Lower leg skin (tissue), 4 donors: ENCODE data around the gene UBIAD1. TPM values are rescaled to one million over a fixed set of nuclear protein-coding genes. Genes with fewer than 3 reads are reported as not detected.

Experiments used
- DNase-seq, 2 donors: peaks; one replicate each; pipeline ENCODE4 v3.0.0-alpha.2; 2019; ENCODE audit warnings: low spot score in 2 of 2
- H3K4me3 ChIP-seq: fragments of 200-600 bp; sonication (generic); 2 replicates; pipeline ENCODE4 v1.5.1; 2017; ENCODE audit warnings: mild to moderate bottlenecking, low read depth; ENCODE audit not compliant: poor library complexity, severe bottlenecking
- POLR2A ChIP-seq, 2 donors: fragments of 450-650 bp; IDR thresholded peaks; one replicate each; pipeline ENCODE4 v1.6.1; 2016 to 2017; ENCODE audit warnings: antibody characterized with exemption in 2 of 2, mild to moderate bottlenecking in 1 of 2, moderate library complexity in 1 of 2
- WGBS, 2 donors: methylation state at CpG; one replicate each; pipeline ENCODE4 v1.1.5; 2018; 5-methylcytosine and 5-hydroxymethylcytosine counted together
- intact Hi-C: fragments of 100-400 bp; cut with DNase I; formaldehyde crosslinking; loops from one replicate; pipeline ENCODE4 v1.15.0; 2023; ENCODE audit warnings: low total_unique reads
- total RNA-seq, 4 donors: library from RNA; depleted of rRNA; stranded (reverse); fragments of >200 nt; gene quantifications; one replicate each; pipeline ENCODE4 v1.1.0, GENCODE V29; 2016
- TF ChIP-seq, protein P1 (sequence below), 3 donors: fragments of 450-650 bp; IDR thresholded peaks; one replicate each; pipeline ENCODE4 v1.5.1; 2016; ENCODE audit warnings: antibody characterized with exemption in 3 of 3, mild to moderate bottlenecking in 3 of 3, moderate library complexity in 2 of 3

Gene UBIAD1
- total RNA-seq, 4 donors from 2014 or later, result 7.4 to 23.0 (median 14.6) TPM

DNA sequence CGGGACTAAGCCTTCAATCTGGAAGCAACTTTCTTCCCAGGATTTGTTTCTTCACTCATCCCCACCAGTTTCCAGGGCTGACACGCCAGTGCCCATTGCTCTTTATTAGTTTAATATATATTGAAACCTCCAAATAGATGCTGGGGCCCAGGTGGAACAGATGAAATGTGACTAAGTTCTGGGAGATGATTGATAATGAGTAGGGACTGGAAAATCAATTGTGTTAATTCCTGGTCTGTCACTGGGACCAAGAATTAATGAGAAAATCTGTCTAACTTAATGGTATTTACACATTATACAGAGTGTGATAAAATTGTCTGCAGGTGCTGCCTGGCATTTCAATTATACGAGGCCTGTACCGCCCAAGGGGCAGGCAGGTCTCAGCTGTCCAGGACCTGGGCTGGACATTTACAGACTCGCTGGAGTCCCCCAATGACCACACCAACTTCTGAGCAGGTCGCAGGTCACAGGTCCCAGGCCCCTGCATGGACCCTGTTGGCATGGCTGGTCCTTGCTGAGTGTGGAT is 35.8 kb downstream of the UBIAD1 start:
- intact Hi-C loops, result no loop called here
- TF ChIP-seq, protein P1, sequence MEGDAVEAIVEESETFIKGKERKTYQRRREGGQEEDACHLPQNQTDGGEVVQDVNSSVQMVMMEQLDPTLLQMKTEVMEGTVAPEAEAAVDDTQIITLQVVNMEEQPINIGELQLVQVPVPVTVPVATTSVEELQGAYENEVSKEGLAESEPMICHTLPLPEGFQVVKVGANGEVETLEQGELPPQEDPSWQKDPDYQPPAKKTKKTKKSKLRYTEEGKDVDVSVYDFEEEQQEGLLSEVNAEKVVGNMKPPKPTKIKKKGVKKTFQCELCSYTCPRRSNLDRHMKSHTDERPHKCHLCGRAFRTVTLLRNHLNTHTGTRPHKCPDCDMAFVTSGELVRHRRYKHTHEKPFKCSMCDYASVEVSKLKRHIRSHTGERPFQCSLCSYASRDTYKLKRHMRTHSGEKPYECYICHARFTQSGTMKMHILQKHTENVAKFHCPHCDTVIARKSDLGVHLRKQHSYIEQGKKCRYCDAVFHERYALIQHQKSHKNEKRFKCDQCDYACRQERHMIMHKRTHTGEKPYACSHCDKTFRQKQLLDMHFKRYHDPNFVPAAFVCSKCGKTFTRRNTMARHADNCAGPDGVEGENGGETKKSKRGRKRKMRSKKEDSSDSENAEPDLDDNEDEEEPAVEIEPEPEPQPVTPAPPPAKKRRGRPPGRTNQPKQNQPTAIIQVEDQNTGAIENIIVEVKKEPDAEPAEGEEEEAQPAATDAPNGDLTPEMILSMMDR (IDR thresholded peaks at IDR 0.05), result no peak
- TF ChIP-seq POLR2A (IDR thresholded peaks at IDR 0.05), result no peak
- no peak overlapping the region for H3K4me3 ChIP-seq
- DNase-seq, result no peak
- WGBS, 2 donors, result 89 to 91% methylated on average over 6 of the region's 6 CpGs

DNA sequence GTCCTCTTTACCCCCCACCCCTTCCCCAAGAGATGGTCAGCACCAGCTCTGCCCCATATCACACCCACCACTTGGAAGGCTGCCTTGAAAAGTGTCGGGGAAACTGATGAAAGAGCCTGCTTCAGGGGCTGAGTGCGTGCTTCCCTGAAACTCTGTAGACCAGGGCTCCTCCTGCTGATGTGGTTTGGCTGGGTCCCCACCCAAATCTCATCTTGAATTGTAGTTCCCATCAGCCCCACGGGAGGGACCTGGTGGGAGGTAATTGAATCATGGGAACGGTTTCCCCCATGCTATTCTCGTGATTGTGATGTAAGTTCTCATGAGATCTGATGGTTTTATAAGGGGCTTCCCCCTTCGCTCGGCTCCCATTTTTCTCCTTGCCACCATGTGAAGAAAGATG is 36.4 kb downstream of the UBIAD1 start:
- intact Hi-C loops, result no loop called here
- TF ChIP-seq, protein P1 (IDR thresholded peaks at IDR 0.05), result no peak
- WGBS, 2 donors, result 89 to 93% methylated on average over 7 of the region's 7 CpGs
- DNase-seq, result no peak
- H3K4me3 ChIP-seq, result no peak overlapping the region

DNA sequence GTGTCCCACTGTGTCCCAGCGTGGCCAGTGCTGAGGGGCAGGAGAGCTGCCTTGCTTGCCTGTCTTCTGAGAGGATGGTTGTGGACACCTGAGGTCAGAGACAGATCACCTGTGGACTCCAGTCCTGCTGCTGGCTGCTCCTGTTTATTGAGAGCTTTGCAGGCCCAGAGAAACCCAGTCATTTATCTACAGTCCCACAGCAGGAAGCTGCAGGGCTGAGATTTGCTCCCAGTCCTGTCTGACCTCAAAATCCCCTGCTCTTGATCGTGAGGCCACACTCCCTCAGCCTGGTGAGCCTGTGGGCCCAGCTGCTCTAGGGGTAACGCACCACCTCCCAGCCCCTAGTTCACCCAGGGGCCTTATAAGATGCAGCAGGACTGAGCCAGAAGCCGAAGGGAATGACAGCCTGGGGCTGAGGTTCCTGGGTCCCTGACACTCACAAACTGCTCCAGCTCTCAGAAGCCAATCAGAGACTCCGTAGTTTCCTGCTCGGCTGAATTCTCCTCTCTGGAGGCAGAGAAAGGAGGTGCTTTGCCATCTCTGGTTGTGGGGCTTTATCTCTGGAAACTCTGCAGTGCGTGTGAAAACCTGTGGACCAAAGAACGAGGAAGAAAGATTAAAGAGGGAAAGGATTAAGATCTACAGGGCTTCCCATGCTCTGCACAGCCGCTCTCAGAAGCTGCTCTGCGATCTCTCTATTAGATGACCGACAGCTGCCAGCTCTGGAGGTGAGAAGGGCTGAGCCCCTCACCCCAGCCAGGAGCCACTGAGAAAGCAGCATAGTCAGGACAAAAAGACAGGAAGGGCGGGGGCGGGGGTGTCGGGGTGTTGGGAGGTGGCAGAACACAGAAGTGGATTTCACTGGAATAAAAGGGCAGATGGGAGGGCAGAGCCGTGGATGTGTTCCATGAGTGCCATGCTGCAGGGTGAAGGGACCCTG is 39.1 kb downstream of the UBIAD1 start:
- DNase-seq, result no peak
- H3K4me3 ChIP-seq, result no peak overlapping the region
- 41 to 61% methylated on average over 15 of the region's 15 CpGs for WGBS, 2 donors
- TF ChIP-seq, protein P1 (IDR thresholded peaks at IDR 0.05), result no peak
- intact Hi-C loops, result no loop called here

DNA sequence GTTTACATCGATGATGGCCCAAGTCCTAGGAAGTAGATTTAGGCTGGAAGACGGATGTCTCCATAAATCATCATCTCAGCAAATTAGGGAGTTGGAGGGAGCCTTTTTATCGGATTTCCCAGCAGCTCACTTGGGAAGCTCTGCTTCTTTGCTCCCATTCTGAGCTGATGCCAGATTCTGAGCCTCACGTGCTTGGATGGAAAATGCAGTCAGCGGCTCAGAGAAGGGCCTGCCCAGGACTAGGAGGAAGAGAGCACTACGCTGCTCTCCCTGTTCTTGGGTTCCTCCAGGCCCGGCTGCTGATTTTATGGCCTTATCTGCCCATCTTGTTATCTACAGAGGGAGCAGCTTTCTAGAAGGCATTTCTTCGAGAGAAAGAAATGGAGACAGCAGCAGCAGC is 42.0 kb downstream of the UBIAD1 start:
- no peak for DNase-seq
- no peak overlapping the region for H3K4me3 ChIP-seq
- TF ChIP-seq POLR2A (IDR thresholded peaks at IDR 0.05), result no peak
- TF ChIP-seq, protein P1 (IDR thresholded peaks at IDR 0.05), result no peak
- 34 to 41% methylated on average over 8 of the region's 8 CpGs for WGBS, 2 donors
- intact Hi-C loops, result no loop called here

DNA sequence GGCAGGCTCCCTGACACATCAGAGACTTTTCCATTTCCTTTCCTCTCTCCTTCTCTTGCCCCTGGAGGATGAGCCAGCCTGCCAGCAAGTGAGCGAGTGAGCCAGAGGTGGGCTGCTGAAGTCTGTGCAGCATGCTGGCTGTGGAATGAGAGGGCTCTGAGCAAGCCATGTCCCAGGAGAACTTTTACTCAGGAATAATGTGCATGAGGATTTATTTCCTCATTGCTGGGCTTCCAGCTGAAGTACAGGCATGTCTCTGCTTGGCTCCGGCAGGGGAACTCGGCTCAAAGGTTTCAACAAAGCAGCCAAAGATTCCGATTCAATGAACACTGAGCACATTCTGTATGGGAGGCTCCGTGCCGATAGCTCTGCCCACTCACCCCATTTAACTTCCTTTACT is 43.7 kb downstream of the UBIAD1 start:
- no peak for DNase-seq
- H3K4me3 ChIP-seq, result no peak overlapping the region
- WGBS, 2 donors, result 27 to 34% methylated on average over 6 of the region's 6 CpGs
- intact Hi-C loops, result no loop called here
- TF ChIP-seq, protein P1 (IDR thresholded peaks at IDR 0.05), result no peak
- TF ChIP-seq POLR2A (IDR thresholded peaks at IDR 0.05), result no peak
